Tibial artery (tissue), 4 donors: Measurements from ENCODE around the gene ARHGAP29.

ENCODE experiments used
- DNase-seq, 2 donors: peaks; one replicate each; pipeline ENCODE4 v3.0.0-alpha.2; 2019
- H3K27ac ChIP-seq, 2 donors: fragments of 200-600 bp; sonication (generic) in 1 of 2; 1 replicate in 1 of 2; 2 replicates in 1 of 2; pipeline ENCODE4 v1.5.1; 2018 to 2019; ENCODE audit warnings: mild to moderate bottlenecking in 1 of 2
- H3K27me3 ChIP-seq, 2 donors: fragments of 200-600 bp; sonication (generic) in 1 of 2; one replicate each; pipeline versions ENCODE4 v1.5.1 to v1.6.0; 2016 to 2019
- H3K36me3 ChIP-seq, 3 donors: fragments of 200-600 bp; sonication (generic) in 2 of 3; one replicate each; pipeline ENCODE4 v1.5.1; 2016 to 2019; ENCODE audit warnings: mild to moderate bottlenecking in 2 of 3
- H3K4me1 ChIP-seq, 4 donors: fragments of 200-600 bp; sonication (generic) in 2 of 4; 1 replicate in 3 of 4; 2 replicates in 1 of 4; pipeline ENCODE4 v1.5.1; 2016 to 2019
- H3K4me3 ChIP-seq, 2 donors: fragments of 200-600 bp; sonication (generic) in 1 of 2; 1 replicate in 1 of 2; 2 replicates in 1 of 2; pipeline ENCODE4 v1.5.1; 2018 to 2019; ENCODE audit warnings: mild to moderate bottlenecking in 2 of 2
- H3K9me3 ChIP-seq, 3 donors: fragments of 200-600 bp; sonication (generic) in 1 of 3; one replicate each; pipeline ENCODE4 v1.5.1; 2016 to 2019
- intact Hi-C: fragments of 100-400 bp; cut with DNase I; formaldehyde crosslinking; loops from one replicate; pipeline ENCODE4 v1.15.0; 2023; ENCODE audit warnings: low total_unique reads
- TF ChIP-seq, protein P1 (sequence below), 2 experiments: fragments of 200-600 bp in 1 of 2; fragments of 450-650 bp in 1 of 2; IDR thresholded peaks; one replicate each; pipeline ENCODE4 v1.5.1; 2017 to 2019; ENCODE audit warnings: antibody characterized with exemption in 2 of 2, mild to moderate bottlenecking in 1 of 2, moderate library complexity in 1 of 2

Gene ARHGAP29

DNA sequence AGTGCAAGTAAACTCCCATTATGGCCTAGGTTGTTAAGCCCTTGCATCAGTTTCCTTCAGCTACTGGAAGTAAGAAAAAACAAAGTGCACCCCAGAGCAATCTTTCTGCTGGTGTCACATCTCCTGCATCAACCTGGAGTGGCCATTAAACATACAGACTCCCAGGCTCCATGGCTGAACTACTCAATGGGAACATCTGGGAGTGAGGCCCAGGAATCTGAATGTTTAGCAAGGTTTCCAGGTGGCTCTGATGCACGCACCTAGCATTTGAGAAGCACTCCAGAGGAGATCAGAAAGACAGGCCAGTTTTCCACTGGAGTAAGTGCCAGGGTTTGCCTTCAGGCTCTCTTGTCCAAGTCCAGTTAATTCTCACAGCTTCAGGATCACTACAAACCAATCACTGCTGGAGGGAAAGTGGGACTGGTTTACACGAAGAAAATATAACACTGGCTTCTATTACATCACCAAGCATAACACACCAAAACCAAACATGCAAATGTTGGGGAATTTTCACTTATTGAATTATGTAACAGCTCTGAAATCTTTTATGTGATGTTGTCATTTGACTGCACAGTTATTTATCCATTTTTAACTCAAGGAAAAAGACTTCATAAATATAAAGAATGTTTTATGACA is 94.1 kb downstream of the ARHGAP29 start:
- Histone ChIP-seq H3K27me3 (no peaks in the 10 kb centered on the region), H3K9me3 (no peaks in the 10 kb centered on the region), H3K27ac (no peak overlapping the region), H3K36me3 (no peaks in the 10 kb centered on the region), H3K4me1 (peaks cover 0 to 41% (median 9%) of the 10 kb centered on the region in 4 donors), H3K4me3 (no peak overlapping the region)
- DNase-seq = no peak
- TF ChIP-seq, protein P1, sequence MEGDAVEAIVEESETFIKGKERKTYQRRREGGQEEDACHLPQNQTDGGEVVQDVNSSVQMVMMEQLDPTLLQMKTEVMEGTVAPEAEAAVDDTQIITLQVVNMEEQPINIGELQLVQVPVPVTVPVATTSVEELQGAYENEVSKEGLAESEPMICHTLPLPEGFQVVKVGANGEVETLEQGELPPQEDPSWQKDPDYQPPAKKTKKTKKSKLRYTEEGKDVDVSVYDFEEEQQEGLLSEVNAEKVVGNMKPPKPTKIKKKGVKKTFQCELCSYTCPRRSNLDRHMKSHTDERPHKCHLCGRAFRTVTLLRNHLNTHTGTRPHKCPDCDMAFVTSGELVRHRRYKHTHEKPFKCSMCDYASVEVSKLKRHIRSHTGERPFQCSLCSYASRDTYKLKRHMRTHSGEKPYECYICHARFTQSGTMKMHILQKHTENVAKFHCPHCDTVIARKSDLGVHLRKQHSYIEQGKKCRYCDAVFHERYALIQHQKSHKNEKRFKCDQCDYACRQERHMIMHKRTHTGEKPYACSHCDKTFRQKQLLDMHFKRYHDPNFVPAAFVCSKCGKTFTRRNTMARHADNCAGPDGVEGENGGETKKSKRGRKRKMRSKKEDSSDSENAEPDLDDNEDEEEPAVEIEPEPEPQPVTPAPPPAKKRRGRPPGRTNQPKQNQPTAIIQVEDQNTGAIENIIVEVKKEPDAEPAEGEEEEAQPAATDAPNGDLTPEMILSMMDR (IDR thresholded peaks at IDR 0.05) = no peak
- intact Hi-C loops = no loop called here

DNA sequence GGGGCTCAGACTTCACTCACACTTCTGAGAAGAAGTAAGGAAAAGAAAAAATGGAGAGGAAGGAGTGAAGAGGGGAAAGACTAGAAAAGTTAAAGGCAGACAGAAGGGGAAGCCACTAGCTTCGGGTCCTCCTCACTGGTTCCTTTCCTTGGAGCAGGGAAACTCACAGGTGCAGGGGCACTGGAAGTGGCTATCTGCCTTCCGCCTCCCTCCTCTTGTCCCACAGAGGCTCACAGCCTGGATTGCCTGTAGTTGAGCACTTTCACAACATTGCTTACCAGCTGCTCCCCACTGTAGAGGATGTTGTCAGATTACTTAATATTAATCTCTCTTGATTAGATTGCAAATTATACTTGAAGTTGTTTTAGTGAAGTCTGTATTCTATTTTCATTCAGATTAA is 94.8 kb downstream of the ARHGAP29 start:
- Histone ChIP-seq H3K27ac (peak overlapping the region in 1 of 2 donors; percentile 5), H3K9me3 (no peaks in the 10 kb centered on the region), H3K27me3 (no peaks in the 10 kb centered on the region), H3K36me3 (no peaks in the 10 kb centered on the region), H3K4me1 (peaks cover 0 to 41% (median 9%) of the 10 kb centered on the region in 4 donors), H3K4me3 (no peak overlapping the region)
- intact Hi-C loops = no loop called here
- no peak for DNase-seq
- TF ChIP-seq, protein P1 (IDR thresholded peaks at IDR 0.05) = no peak

DNA sequence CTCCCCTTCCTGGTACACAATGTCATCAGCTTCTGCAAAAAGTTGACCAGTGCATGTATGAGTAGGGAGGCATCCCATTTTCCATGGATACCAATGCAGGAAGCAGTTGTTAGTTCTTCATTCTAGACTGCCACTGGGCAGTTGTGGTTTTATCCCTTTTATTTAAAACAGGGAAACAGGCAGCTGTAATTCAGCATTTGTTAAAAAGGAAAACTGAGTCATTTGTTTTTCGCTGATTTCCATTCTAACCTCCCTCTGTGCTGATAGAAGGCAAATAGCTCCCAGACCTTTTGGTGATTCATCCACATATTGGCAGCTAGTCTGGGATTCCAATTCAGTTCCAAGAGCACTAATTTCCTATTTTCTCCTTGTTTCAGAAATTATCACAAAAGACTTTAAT is 95.4 kb downstream of the ARHGAP29 start:
- no peaks in the 10 kb centered on the region for H3K36me3 ChIP-seq
- TF ChIP-seq, protein P1 (IDR thresholded peaks at IDR 0.05) = no peak
- DNase-seq = no peak
- no peaks in the 10 kb centered on the region for H3K9me3 ChIP-seq
- H3K27me3 ChIP-seq = no peaks in the 10 kb centered on the region
- intact Hi-C loops = no loop called here
- peaks cover 0 to 36% (median 9%) of the 10 kb centered on the region in 4 donors for H3K4me1 ChIP-seq
- no peak overlapping the region for H3K4me3 ChIP-seq
- H3K27ac ChIP-seq = peak overlapping the region in 1 of 2 donors; percentile 5

GRCh38 chr1:94132111-94132510 is 105.3 kb downstream of the ARHGAP29 start:
- intact Hi-C loops = no loop called here
- Histone ChIP-seq H3K27ac (no peak overlapping the region), H3K27me3 (no peaks in the 10 kb centered on the region), H3K4me1 (peaks cover 0 to 4% (median 0%) of the 10 kb centered on the region in 4 donors), H3K9me3 (peaks cover 0 to 10% (median 0%) of the 10 kb centered on the region in 3 donors), H3K4me3 (no peak overlapping the region), H3K36me3 (no peaks in the 10 kb centered on the region)
- TF ChIP-seq, protein P1 (IDR thresholded peaks at IDR 0.05) = no peak
- DNase-seq = no peak

- Histone ChIP-seq H3K27me3 (no peaks in the 10 kb centered on the region), H3K27ac (no peak overlapping the region), H3K9me3 (peaks cover 0 to 10% (median 0%) of the 10 kb centered on the region in 3 donors), H3K36me3 (no peaks in the 10 kb centered on the region), H3K4me1 (peaks cover 0 to 15% (median 2%) of the 10 kb centered on the region in 4 donors), H3K4me3 (no peak overlapping the region)
- DNase-seq = no peak
- intact Hi-C loops = no loop called here
- TF ChIP-seq, protein P1 (IDR thresholded peaks at IDR 0.05) = no peak
Observed at GRCh38 chr1:94130851-94131595, 106.4 kb downstream of the ARHGAP29 start.
